Neural progenitor cell (in vitro differentiated cells): Measurements from ENCODE around the gene MYH10.
"Not testable (repeated sequence)": the region's sequence is repeated elsewhere in the genome, so short reads cannot be mapped to it uniquely, and the experiment has no call there.

Experiments used
- EZH2phosphoT487 ChIP-seq: fragments of 200-600 bp; sonication (generic); IDR thresholded peaks from 2 replicates; pipeline ENCODE4 v1.6.1; 2017; ENCODE audit warnings: antibody characterized with exemption
- TF ChIP-seq, protein P1 (sequence below): fragments of 200-600 bp; sonication (generic); IDR thresholded peaks from 2 replicates; pipeline ENCODE4 v1.5.1; 2017; ENCODE audit warnings: antibody characterized with exemption, mild to moderate bottlenecking

DNA sequence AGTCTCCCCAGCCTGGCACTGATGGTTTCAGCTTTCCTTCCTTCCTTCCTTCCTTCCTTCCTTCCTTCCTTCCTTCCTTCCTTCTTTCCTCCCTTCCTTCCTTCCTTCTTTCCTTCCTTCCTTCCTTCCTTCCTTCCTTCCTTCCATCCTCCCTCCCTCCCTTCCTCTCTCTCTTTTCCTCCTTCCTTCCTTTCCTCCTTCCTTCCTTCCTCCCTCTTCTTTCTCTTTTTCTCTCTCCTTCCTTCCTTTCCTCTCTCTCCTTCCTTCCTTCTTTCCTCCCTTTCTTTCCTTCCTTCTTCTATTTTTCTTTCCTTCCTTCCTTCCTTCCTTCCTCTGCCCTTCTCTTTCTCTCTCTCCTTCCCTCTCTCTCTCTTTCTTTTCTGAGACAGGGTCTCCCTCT lies 30.2 kb upstream of the MYH10 start:
- TF ChIP-seq EZH2phosphoT487: not testable (repeated sequence)
- TF ChIP-seq, protein P1, sequence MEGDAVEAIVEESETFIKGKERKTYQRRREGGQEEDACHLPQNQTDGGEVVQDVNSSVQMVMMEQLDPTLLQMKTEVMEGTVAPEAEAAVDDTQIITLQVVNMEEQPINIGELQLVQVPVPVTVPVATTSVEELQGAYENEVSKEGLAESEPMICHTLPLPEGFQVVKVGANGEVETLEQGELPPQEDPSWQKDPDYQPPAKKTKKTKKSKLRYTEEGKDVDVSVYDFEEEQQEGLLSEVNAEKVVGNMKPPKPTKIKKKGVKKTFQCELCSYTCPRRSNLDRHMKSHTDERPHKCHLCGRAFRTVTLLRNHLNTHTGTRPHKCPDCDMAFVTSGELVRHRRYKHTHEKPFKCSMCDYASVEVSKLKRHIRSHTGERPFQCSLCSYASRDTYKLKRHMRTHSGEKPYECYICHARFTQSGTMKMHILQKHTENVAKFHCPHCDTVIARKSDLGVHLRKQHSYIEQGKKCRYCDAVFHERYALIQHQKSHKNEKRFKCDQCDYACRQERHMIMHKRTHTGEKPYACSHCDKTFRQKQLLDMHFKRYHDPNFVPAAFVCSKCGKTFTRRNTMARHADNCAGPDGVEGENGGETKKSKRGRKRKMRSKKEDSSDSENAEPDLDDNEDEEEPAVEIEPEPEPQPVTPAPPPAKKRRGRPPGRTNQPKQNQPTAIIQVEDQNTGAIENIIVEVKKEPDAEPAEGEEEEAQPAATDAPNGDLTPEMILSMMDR: not testable (repeated sequence)
